Fibroblast of skin of right biceps (primary cell): ENCODE measurements around the gene SMIM32.

ENCODE experiments used
- DNase-seq: peaks from one replicate; pipeline ENCODE4 v3.0.0-alpha.2; 2013

The SMIM32 gene

GRCh38 chr5:136185974-136186665 lies 6.8 kb downstream of the SMIM32 start:
- no peak for DNase-seq

GRCh38 chr5:136182618-136183017 lies 10.3 kb downstream of the SMIM32 start:
- no peak for DNase-seq

- DNase-seq: peak; percentile 57
Observed at GRCh38 chr5:136174021-136174659, 18.8 kb downstream of the SMIM32 start.

GRCh38 chr5:136169218-136169617 lies 23.7 kb downstream of the SMIM32 start:
- no peak for DNase-seq

- no peak for DNase-seq
Observed at GRCh38 chr5:136166909-136167308, 26.1 kb downstream of the SMIM32 start.

GRCh38 chr5:136164226-136164625 lies 28.7 kb downstream of the SMIM32 start:
- DNase-seq: no peak

DNA sequence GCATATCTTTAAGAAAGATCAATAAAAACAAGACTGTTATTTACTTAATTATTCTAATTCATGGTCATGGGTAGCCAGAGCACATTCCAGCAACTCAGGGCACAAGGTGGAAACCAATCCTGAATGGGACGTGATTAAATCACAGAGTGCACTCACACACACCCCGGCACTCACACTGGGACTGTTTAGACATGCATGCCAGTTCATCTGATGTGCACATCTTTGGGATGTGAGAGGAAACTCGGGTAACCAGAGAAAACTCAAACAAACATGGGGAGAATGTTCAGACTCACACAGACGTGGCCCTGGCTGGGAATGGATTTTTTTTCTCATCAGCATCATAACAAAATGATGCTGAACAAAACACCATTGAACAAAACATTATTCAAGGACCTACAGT lies 31.0 kb downstream of the SMIM32 start:
- DNase-seq: no peak

- DNase-seq: peak; percentile 58
Observed at GRCh38 chr5:136159457-136159856, 33.5 kb downstream of the SMIM32 start.

DNA sequence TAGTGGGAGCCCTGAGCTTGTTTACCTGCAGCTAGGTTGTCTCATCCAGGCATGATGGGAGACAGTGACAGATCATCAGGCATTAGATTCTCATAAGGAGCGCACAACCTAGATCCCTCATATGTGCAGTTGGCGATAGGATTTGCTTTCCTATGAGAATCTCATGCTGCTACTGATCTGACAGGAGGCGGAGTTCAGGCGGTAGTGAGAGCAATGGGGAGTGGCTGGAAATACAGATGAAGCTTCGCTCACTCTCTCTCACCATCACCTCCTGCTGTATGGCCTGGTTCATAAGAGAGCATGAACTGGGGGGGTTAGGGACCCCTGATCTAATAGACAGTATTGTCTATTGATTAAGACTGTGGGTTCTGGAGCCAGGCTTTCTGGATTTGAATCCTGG lies 35.4 kb downstream of the SMIM32 start:
- no peak for DNase-seq

DNA sequence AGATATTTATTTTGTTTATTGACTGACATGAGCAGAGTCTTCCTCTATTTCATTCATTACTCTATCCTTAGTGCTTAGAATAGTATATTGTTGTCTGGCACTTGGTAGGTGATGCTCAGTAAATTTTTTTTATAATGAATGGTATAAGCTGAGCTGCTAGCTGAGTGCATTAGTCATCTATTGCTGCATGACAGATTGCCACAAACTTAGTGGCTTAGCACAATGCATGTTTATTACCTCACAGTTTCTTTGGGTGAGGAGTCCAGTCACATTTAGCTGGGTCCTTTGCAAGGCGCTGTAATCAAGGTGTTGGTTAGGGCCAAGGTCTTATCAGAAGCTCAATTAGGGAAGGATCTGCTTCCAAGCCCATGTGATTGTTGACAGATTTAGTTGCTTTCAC lies 37.2 kb downstream of the SMIM32 start:
- peak; percentile 37 for DNase-seq

GRCh38 chr5:136155078-136155477 lies 37.9 kb downstream of the SMIM32 start:
- no peak for DNase-seq

DNA sequence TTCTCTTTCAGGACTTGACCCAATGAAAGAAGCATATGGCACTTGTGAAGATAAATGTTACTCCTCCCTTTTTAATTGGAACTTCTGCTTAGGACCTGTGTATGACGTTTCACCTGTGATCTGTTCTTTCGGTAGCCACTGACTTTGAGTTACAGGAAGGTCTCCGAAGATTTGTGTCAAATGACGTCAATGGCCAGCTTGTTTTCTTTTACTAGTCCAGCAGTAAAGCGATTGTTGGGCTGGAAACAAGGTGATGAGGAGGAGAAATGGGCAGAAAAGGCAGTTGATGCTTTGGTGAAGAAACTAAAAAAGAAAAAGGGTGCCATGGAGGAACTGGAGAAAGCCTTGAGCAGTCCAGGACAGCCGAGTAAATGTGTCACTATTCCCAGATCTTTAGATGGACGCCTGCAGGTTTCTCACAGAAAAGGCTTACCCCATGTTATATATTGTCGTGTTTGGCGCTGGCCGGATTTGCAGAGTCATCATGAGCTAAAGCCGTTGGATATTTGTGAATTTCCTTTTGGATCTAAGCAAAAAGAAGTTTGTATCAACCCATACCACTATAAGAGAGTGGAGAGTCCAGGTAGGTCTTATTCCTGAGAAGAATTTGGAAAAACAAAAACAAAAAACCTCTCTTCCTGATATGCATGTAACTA lies 39.3 kb downstream of the SMIM32 start:
- no peak for DNase-seq

DNA sequence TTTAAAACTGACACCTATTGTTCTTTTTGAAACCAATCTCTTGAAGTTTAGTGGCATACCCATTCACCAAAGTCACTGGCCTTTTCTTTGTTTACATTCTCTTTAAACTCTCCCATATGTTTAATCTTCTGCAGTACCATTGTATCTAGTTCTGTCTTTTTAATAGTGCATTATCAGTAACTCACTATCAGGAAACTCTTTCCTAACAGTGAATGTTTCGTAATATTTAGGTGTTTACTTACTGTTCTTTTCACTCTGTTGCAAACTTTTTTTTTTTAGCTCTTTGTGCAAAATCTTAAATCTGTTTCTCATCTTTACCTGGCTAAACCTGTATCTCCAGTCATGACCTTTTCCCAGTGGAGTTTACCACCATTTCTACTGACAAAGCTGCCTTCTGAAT lies 43.1 kb downstream of the SMIM32 start:
- DNase-seq: no peak

DNA sequence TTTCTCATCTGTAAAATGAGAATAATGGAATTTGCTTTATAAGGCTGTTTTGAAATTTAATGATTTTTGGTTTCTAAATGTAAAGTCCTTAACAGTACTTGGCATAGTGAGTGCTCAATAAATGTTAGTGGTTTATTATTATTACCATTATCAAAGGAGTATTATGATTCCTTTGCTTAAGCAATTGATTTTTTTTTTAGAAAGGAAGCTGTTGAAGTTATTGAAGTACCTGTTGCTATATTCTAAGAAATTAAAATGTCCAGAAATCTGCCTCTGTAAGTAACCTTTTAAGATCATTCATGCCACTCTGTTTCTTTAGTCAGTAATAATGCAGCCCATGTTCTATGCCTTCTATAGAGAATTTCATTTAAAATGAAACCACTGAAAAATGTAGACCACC lies 45.3 kb downstream of the SMIM32 start:
- DNase-seq: no peak

DNA sequence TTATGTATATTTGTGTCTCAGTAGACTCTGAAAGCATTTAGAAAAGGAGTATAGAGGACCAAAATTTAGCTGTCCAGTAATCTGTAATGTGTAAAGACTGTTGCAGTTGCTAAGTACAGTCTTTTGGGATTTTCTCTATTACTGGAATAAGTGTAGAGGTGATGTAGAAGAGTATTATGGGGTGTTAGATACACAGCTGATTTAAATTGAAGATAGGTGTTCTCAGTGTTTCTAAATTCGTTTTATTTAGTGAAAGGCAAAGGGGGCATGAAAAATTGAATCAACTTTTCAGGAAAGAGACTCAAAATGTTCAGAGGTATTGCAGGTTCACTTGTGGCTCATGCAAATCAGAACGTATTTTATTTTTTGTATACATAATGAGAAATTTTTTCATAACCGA lies 46.8 kb downstream of the SMIM32 start:
- DNase-seq: no peak

DNA sequence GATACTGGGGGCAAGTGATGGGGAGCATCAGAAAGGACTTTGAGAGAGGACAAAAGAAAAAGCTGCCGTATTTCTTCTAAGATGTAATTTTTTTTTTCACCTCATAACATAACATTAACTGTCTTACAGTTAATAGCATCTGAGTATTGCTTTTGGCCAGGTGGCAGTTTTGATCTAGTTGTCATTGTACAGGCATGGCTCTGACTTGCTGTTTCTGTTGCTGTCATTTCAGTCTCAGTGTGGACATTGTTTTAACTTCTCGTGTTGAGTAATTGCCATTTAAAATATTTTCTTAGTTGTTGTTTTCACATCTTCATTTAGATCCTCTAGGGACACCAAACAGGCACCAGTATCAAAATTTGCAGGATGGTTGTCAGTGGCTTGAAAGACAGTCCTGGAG lies 47.9 kb downstream of the SMIM32 start:
- no peak for DNase-seq

- no peak for DNase-seq
Observed at GRCh38 chr5:136143763-136144162, 49.2 kb downstream of the SMIM32 start.

- no peak for DNase-seq
Observed at GRCh38 chr5:136143312-136143711, 49.6 kb downstream of the SMIM32 start.

DNA sequence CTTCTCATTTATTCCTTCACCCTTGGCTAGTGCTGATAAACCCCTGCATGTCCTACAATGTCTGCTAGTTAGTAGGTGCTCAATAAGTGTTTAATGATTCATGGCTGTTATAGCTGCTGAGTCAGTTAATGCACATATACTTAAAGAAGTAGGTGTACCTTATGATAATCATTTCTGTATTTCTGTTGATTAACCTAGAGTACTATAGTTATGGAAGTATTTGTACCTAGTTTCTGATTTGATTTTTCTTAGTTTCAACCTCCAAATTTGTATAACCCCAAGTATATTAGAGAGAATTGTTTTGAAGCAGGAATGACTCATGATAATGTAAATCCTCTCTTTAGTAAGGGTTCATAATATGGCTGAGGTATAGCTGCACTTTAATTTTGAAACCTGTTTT lies 51.4 kb downstream of the SMIM32 start:
- no peak for DNase-seq
